IMR-90 (cell line): ENCODE results near the gene DYNC2H1. TPM values are rescaled to one million over a fixed set of nuclear protein-coding genes. Genes with fewer than 3 reads are reported as not detected.
A peak's percentile ranks its signal among the peaks of the same experiment; 100 is the strongest.

Source experiments
- ATAC-seq: fragments of 200-7000 bp; cut with Tn5 transposase; 2 replicates; pipeline ENCODE4 v1.9.1; 2020; ENCODE audit warnings: low read depth, mild to moderate bottlenecking, moderate library complexity
- BruUV-seq: library from RNA; stranded (reverse); fragments of 400-500 nt; replicated peaks from 2 replicates; lab custom pipeline; 2021; lab: Mats Ljungman, UMichigan
- CTCF ChIA-PET: fragments of 300-600 bp; formaldehyde crosslinking; extraction: SDS; loops from one replicate; lab custom pipeline; 2021; ENCODE audit warnings: antibody characterized with exemption; lab: Yijun Ruan, JAX
- POLR2A ChIA-PET: fragments of 300-600 bp; sonication (Branson Sonifier 250); formaldehyde crosslinking; loops from one replicate; lab custom pipeline; 2022; ENCODE audit warnings: antibody characterized with exemption; ENCODE audit not compliant: unreplicated experiment; lab: Charles Lee
- DNase-seq: peaks from one replicate; pipeline ENCODE4 v3.0.0; 2013
- H2AFZ ChIP-seq: replicated peaks from 2 replicates; pipeline ENCODE3; 2013; ENCODE audit warnings: low read length, mild to moderate bottlenecking; ENCODE audit not compliant: poor library complexity
- H2AK5ac ChIP-seq: 2 replicates; pipeline ENCODE4 v1.6.1; 2013; ENCODE audit warnings: low read depth, low read length, inconsistent platforms
- H2AK9ac ChIP-seq: replicated peaks from 2 replicates; pipeline ENCODE3; 2013; ENCODE audit warnings: mild to moderate bottlenecking, low read depth, low read length, moderate library complexity; ENCODE audit not compliant: poor library complexity
- H2BK120ac ChIP-seq: 2 replicates; pipeline ENCODE4 v1.6.1; 2013; ENCODE audit warnings: low read depth, low read length, inconsistent platforms
- H2BK15ac ChIP-seq: 3 replicates; pipeline ENCODE4 v1.6.1; 2013; ENCODE audit warnings: low read depth, low read length, inconsistent platforms
- H2BK20ac ChIP-seq: 2 replicates; pipeline ENCODE4 v1.6.1; 2013; ENCODE audit warnings: low read depth, mild to moderate bottlenecking, inconsistent platforms, low read length, moderate library complexity
- H2BK5ac ChIP-seq: 2 replicates; pipeline ENCODE4 v1.6.1; 2013; ENCODE audit warnings: mild to moderate bottlenecking, low read depth, low read length, inconsistent platforms; ENCODE audit not compliant: poor library complexity, severe bottlenecking
- H3K14ac ChIP-seq: replicated peaks from 2 replicates; pipeline ENCODE4 v1.6.1; 2013; ENCODE audit warnings: low read depth, low read length, inconsistent platforms
- H3K18ac ChIP-seq: 2 replicates; pipeline ENCODE4 v1.6.1; 2013; ENCODE audit warnings: low read depth, low read length, control low read depth
- H3K23ac ChIP-seq: 2 replicates; pipeline ENCODE4 v1.6.1; 2013; ENCODE audit warnings: low read depth, low read length, inconsistent platforms
- H3K27ac ChIP-seq: 2 replicates; pipeline ENCODE4 v1.5.1; 2013; ENCODE audit warnings: mild to moderate bottlenecking, control low read depth, low read length; ENCODE audit not compliant: insufficient read depth
- H3K27me3 ChIP-seq: 2 replicates; pipeline ENCODE4 v1.6.1; 2013; ENCODE audit warnings: low read length; ENCODE audit not compliant: control insufficient read depth, insufficient read depth
- H3K36me3 ChIP-seq: 2 replicates; pipeline ENCODE4 v1.6.1; 2013; ENCODE audit warnings: low read length, mixed read lengths; ENCODE audit not compliant: control insufficient read depth, insufficient read depth
- H3K4ac ChIP-seq: 2 replicates; pipeline ENCODE4 v1.6.1; 2013; ENCODE audit warnings: low read depth, low read length, inconsistent platforms
- H3K4me1 ChIP-seq: 2 replicates; pipeline ENCODE4 v1.6.1; 2013; ENCODE audit warnings: low read length, mixed read lengths; ENCODE audit not compliant: control insufficient read depth, insufficient read depth
- H3K4me2 ChIP-seq: 2 replicates; pipeline ENCODE4 v1.6.1; 2013; ENCODE audit warnings: low read depth, mild to moderate bottlenecking, control low read depth, low read length, moderate library complexity
- H3K4me3 ChIP-seq: 2 replicates; pipeline ENCODE4 v1.5.1; 2013; ENCODE audit warnings: low read depth, mild to moderate bottlenecking, control low read depth, low read length, moderate library complexity; ENCODE audit not compliant: insufficient read depth
- H3K56ac ChIP-seq: 2 replicates; pipeline ENCODE4 v1.6.1; 2013; ENCODE audit warnings: low read length, inconsistent platforms; ENCODE audit not compliant: insufficient read depth; ENCODE audit errors: extremely low read depth
- H3K79me1 ChIP-seq, 2 experiments: 2 replicates each; pipeline ENCODE4 v1.6.1; 2013; ENCODE audit warnings: low read length in 2 of 2, inconsistent platforms in 1 of 2, low read depth in 1 of 2
- H3K9ac ChIP-seq: 2 replicates; pipeline ENCODE4 v1.6.1; 2013; ENCODE audit warnings: low read depth, low read length, control low read depth
- H3K9me1 ChIP-seq: 2 replicates; pipeline ENCODE4 v1.6.1; 2013; ENCODE audit warnings: low read length, inconsistent platforms; ENCODE audit not compliant: insufficient read depth
- H3K9me3 ChIP-seq: 2 replicates; pipeline ENCODE4 v1.6.1; 2013; ENCODE audit warnings: low read length; ENCODE audit not compliant: control insufficient read depth, insufficient read depth
- H4K20me1 ChIP-seq: 2 replicates; pipeline ENCODE4 v1.6.1; 2013; ENCODE audit warnings: low read length, inconsistent platforms; ENCODE audit not compliant: insufficient read depth
- H4K5ac ChIP-seq: 2 replicates; pipeline ENCODE4 v1.6.1; 2013; ENCODE audit warnings: mild to moderate bottlenecking, low read depth, low read length, control low read depth
- H4K8ac ChIP-seq, 2 experiments: 2 replicates each; pipeline ENCODE4 v1.6.1; 2013; ENCODE audit warnings: low read depth in 2 of 2, low read length in 2 of 2, control low read depth in 1 of 2, inconsistent platforms in 1 of 2
- H4K91ac ChIP-seq: 2 replicates; pipeline ENCODE4 v1.6.1; 2013; ENCODE audit warnings: low read depth, low read length, inconsistent platforms; ENCODE audit not compliant: insufficient read depth
- BHLHE40 ChIP-seq: fragments of 150-350 bp; IDR thresholded peaks from 2 replicates; pipeline ENCODE4 v1.6.1; 2016; ENCODE audit warnings: mild to moderate bottlenecking, low read depth, low read length
- CEBPB ChIP-seq: IDR thresholded peaks from 2 replicates; pipeline ENCODE4 v1.6.1; 2012; ENCODE audit warnings: low read depth, low read length, improper control_type of control experiment
- CHD1 ChIP-seq: IDR thresholded peaks from 2 replicates; pipeline ENCODE4 v1.6.1; 2012; ENCODE audit warnings: low read depth, low read length, improper control_type of control experiment
- CTCF ChIP-seq: conservative IDR thresholded peaks from 2 replicates; pipeline ENCODE4 v1.5.1; 2012; ENCODE audit warnings: mild to moderate bottlenecking, low read depth, low read length, improper control_type of control experiment
- MAZ ChIP-seq: IDR thresholded peaks from 2 replicates; pipeline ENCODE4 v1.6.1; 2012; ENCODE audit warnings: low read depth, mild to moderate bottlenecking, low read length, improper control_type of control experiment, moderate library complexity, borderline replicate concordance
- RAD21 ChIP-seq: IDR thresholded peaks from 2 replicates; pipeline ENCODE4 v1.6.1; 2012; ENCODE audit warnings: low read length, improper control_type of control experiment
- RCOR1 ChIP-seq: IDR thresholded peaks from 2 replicates; pipeline ENCODE4 v1.6.1; 2012; ENCODE audit warnings: mild to moderate bottlenecking, low read length, improper control_type of control experiment; ENCODE audit not compliant: insufficient replicate concordance
- SMC3 ChIP-seq: fragments of 150-350 bp; IDR thresholded peaks from 2 replicates; pipeline ENCODE4 v1.6.1; 2016; ENCODE audit warnings: low read depth, mild to moderate bottlenecking, antibody characterized with exemption, low read length, moderate library complexity
- WGBS, 2 experiments: methylation state at CpG; one replicate each; pipeline versions ENCODE4 v1.1.5 to v1.1.7; 2013; ENCODE audit warnings: missing lambda C conversion rate in 2 of 2; ENCODE audit not compliant: insufficient read length in 1 of 2; ENCODE audit errors: extremely low coverage in 2 of 2; 5-methylcytosine and 5-hydroxymethylcytosine counted together
- dilution Hi-C: fragments of 300-500 bp; cut with HindIII; formaldehyde crosslinking; loops from one replicate; pipeline ENCODE4 v1.14.3; 2018; ENCODE audit warnings: low sequenced_read_pairs; ENCODE audit not compliant: unreplicated experiment
- in situ Hi-C: fragments of 300-500 bp; cut with MboI; formaldehyde crosslinking; loops from 3 replicates; pipeline ENCODE4 v1.14.3; 2019; ENCODE audit warnings: low sequenced_read_pairs, inconsistent platforms, mixed read lengths
- intact Hi-C: fragments of 100-400 bp; cut with micrococcal nuclease; formaldehyde crosslinking; loops from 2 replicates; pipeline ENCODE4 v1.10.0; 2022
- polyA plus RNA-seq, 3 experiments: library from polyadenylated mRNA; depleted of rRNA; stranded (reverse); fragments of >200 nt; gene quantifications; 2 replicates each; pipeline ENCODE4 v1.2.3, GENCODE V29; 2012; ENCODE audit warnings: low replicate concordance in 1 of 3
- total RNA-seq: library from RNA; depleted of rRNA; stranded (reverse); fragments of >200 nt; gene quantifications from 2 replicates; pipeline ENCODE4 v1.2.3, GENCODE V29; 2012

DYNC2H1 gene
- total and polyA plus RNA-seq, 2 of the 4 experiments (the other 2 are of a cell fraction): 5.7 to 21.0 TPM

DNA sequence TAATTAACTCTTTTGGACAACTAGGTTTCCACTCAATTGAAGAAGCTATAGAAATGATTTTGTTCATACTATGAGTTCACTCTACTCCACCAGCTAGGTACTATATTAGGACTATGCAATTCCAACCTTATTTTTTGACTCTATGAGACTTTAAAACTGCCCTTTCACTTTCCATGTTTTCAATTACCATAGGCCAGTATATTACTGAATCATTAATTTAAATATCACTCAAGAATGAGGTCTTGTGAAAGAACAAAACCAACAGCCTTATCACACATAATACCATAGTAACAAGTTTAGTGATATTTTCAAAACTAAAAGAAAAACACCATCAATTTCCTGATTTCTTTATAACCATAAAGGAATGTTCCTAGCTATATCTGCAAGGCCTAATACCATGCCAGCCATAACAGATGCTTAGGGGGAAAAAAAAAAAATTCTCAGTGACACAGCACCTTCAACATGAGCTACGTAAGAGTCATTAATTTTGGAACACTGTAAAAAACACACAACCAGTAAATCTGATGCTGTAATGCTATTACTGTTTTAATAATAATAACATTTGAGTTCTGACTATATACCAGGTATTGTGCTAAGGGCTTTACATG is 23.4 kb upstream of the DYNC2H1 start:
- H4K20me1 ChIP-seq: peaks cover 10% of the 10 kb centered on the region
- H3K27me3 ChIP-seq: no peaks in the 10 kb centered on the region
- H3K9me1 ChIP-seq: peaks cover 3% of the 10 kb centered on the region; the same call in 1 of the 2 replicates
- H3K14ac ChIP-seq: no peak overlapping the region
- no peak overlapping the region for H2AFZ ChIP-seq
- BruUV-seq: no TSS peak
- H2AK5ac ChIP-seq: no peak overlapping the region
- H3K4me2 ChIP-seq: no peak overlapping the region
- H3K18ac ChIP-seq: no peak overlapping the region
- no peak overlapping the region for H3K4ac ChIP-seq
- ChIA-PET CTCF (interaction anchor here (0.6 to 1.2 kb wide), 2 partner anchors 24 to 28 kb away, joined by 3 read pairs; no protein-coding TSS in a partner anchor), POLR2A (no interaction called here)
- ATAC-seq (no peak; the same call in 1 of the 2 replicates), DNase-seq (peak; percentile 1)
- no peak overlapping the region for H2BK15ac ChIP-seq
- no peak for TF ChIP-seq CHD1
- no peak for TF ChIP-seq RAD21
- no peak for TF ChIP-seq BHLHE40
- TF ChIP-seq CTCF: no peak
- no peak for TF ChIP-seq MAZ
- TF ChIP-seq CEBPB: no peak
- TF ChIP-seq RCOR1: no peak
- TF ChIP-seq SMC3: no peak
- H3K9ac ChIP-seq: no peak overlapping the region
- H3K79me1 ChIP-seq: peaks cover 3 to 30% of the 10 kb centered on the region in 2 experiments; a peak in 3 of 4 replicates
- no peak overlapping the region for H3K4me3 ChIP-seq
- H4K91ac ChIP-seq: no peak overlapping the region
- H3K4me1 ChIP-seq: no peaks in the 10 kb centered on the region
- no peak overlapping the region for H2AK9ac ChIP-seq
- no peaks in the 10 kb centered on the region for H3K9me3 ChIP-seq
- no peak overlapping the region for H2BK20ac ChIP-seq
- H4K8ac ChIP-seq: no peak overlapping the region
- in situ Hi-C loops: no loop called here
- H2BK5ac ChIP-seq: no peak overlapping the region
- intact Hi-C loops: no loop called here
- dilution Hi-C loops: no loop called here
- peaks cover 10% of the 10 kb centered on the region for H3K36me3 ChIP-seq
- no peak overlapping the region for H3K23ac ChIP-seq
- no peak overlapping the region for H2BK120ac ChIP-seq
- no peak overlapping the region for H3K56ac ChIP-seq
- no CpG with 5 or more reads among the region's 1 CpG for WGBS, 2 experiments
- no peak overlapping the region for H3K27ac ChIP-seq
- no peak overlapping the region for H4K5ac ChIP-seq
